ENCODE data around the gene GRAMD1B. TPM values are rescaled to one million over a fixed set of nuclear protein-coding genes. Genes with fewer than 3 reads are reported as not detected.

The GRAMD1B gene
- total RNA-seq (2022; extraction: Qiagen RNA extraction), result 19.7 to 24.9 TPM (median 22.2 TPM) in 5 replicates

GRCh38 chr11:123429913-123430720 lies at the start of gene GRAMD1B:
Gene GRAMD1B, plus strand, starts transcription at chr11:123430269. Its CDS starts 524 bp downstream, at chr11:123430793.

GRCh38 chr11:123654566-123655081 lies 224.6 kb downstream of the GRAMD1B start, which contains the start of gene SCN3B:
Gene SCN3B, minus strand, starts transcription at chr11:123654624. Its CDS starts 823 bp downstream, at chr11:123653801.

Other genes starting within 250 kb of the GRAMD1B start
- gene CLMP, start 235.0 kb upstream of the GRAMD1B start, total RNA-seq (2022; extraction: Qiagen RNA extraction), result 16.3 to 25.5 TPM (median 24.1 TPM) in 5 replicates
- 0.08 to 0.17 TPM (median 0.11 TPM) in 5 replicates for gene SCN3B, start 224.4 kb downstream of the GRAMD1B start, total RNA-seq (2022; extraction: Qiagen RNA extraction)